HepG2 (cell line): ENCODE data around the gene GPR152. TPM values are rescaled to one million over a fixed set of nuclear protein-coding genes. Genes with fewer than 3 reads are reported as not detected.

Experiments used
- AHR ChIP-seq: IDR thresholded peaks from 2 replicates; pipeline ENCODE4 v1.6.1; 2018; ENCODE audit warnings: missing genetic modification reagents, missing compliant biosample characterization
- ARNTL ChIP-seq: sonication (generic); formaldehyde crosslinking; IDR thresholded peaks from 2 replicates; pipeline ENCODE4 v1.4.0; 2020; ENCODE audit warnings: mild to moderate bottlenecking, missing genetic modification reagents
- CHCHD3 ChIP-seq: sonication (generic); formaldehyde crosslinking; IDR thresholded peaks from 2 replicates; pipeline ENCODE4 v1.8.0; 2022; ENCODE audit warnings: mild to moderate bottlenecking, missing genetic modification reagents, moderate library complexity
- ELF1 ChIP-seq: sonication (generic); formaldehyde crosslinking; IDR thresholded peaks from 2 replicates; pipeline ENCODE4 v1.4.0; 2020; ENCODE audit warnings: missing genetic modification reagents
- HOXA5 ChIP-seq: sonication (generic); formaldehyde crosslinking; IDR thresholded peaks from 2 replicates; pipeline ENCODE4 v1.4.0; 2020; ENCODE audit warnings: missing genetic modification reagents
- KLF16 ChIP-seq, 2 experiments: sonication (generic) in 1 of 2; formaldehyde crosslinking in 1 of 2; IDR thresholded peaks; 2 replicates each; pipeline versions ENCODE4 v1.6.1 to v1.8.0; 2016 to 2023; ENCODE audit warnings: missing genetic modification reagents in 2 of 2, missing compliant biosample characterization in 1 of 2
- MXD4 ChIP-seq: IDR thresholded peaks from 2 replicates; pipeline ENCODE4 v1.6.1; 2016; ENCODE audit warnings: mild to moderate bottlenecking, missing biosample characterization, missing genetic modification reagents
- NRL ChIP-seq: sonication (generic); formaldehyde crosslinking; IDR thresholded peaks from 2 replicates; pipeline ENCODE4 v1.5.0; 2020; ENCODE audit warnings: missing genetic modification reagents, mild to moderate bottlenecking, moderate library complexity, borderline replicate concordance
- TAF1 ChIP-seq: sonication (generic); formaldehyde crosslinking; IDR thresholded peaks from 2 replicates; pipeline ENCODE4 v1.4.0; 2020; ENCODE audit warnings: missing genetic modification reagents
- TEAD3 ChIP-seq: optimal IDR thresholded peaks from 2 replicates; pipeline ENCODE3; 2016; ENCODE audit warnings: borderline replicate concordance
- ZNF510 ChIP-seq: sonication (generic); formaldehyde crosslinking; IDR thresholded peaks from 2 replicates; pipeline ENCODE4 v1.4.0; 2020; ENCODE audit warnings: low read depth, mild to moderate bottlenecking, missing genetic modification reagents
- polyA plus RNA-seq, 8 experiments: library from polyadenylated mRNA; depleted of rRNA in 3 of 8; stranded (reverse) in 7 of 8; unstranded in 1 of 8; fragments of >200 nt; fragmentation: Illumina TruSeq in 4 of 8; extraction: Trizol in 4 of 8; gene quantifications; 2 replicates each; pipeline versions ENCODE4 v1.2.1 to v1.2.3, GENCODE V29; 2011 to 2016; ENCODE audit warnings: low read depth in 4 of 8, missing spikeins in 1 of 8, mixed read lengths in 1 of 8; ENCODE audit not compliant: insufficient read depth in 1 of 8
- total RNA-seq, 5 experiments: library from RNA; depleted of rRNA; stranded (reverse); fragments of >200 nt; fragmentation: Illumina TruSeq; extraction: Trizol; gene quantifications; 2 replicates each; pipeline ENCODE4 v1.2.3, GENCODE V29; 2016; ENCODE audit warnings: low read depth in 1 of 5
- TF ChIP-seq, protein P1 (sequence below): sonication (generic); formaldehyde crosslinking; IDR thresholded peaks from 2 replicates; pipeline ENCODE4 v1.8.1; 2022; ENCODE audit warnings: mild to moderate bottlenecking, missing genetic modification reagents
- TF ChIP-seq, protein P2 (sequence below): IDR thresholded peaks from 2 replicates; pipeline ENCODE4 v1.6.1; 2016; ENCODE audit warnings: mild to moderate bottlenecking
- TF ChIP-seq, protein P3 (sequence below): sonication (generic); formaldehyde crosslinking; IDR thresholded peaks from 2 replicates; pipeline ENCODE4 v1.5.0; 2020; ENCODE audit warnings: missing genetic modification reagents
- TF ChIP-seq, protein P4 (sequence below), 2 experiments: fragments of 450-650 bp in 1 of 2; sonication (generic) in 1 of 2; formaldehyde crosslinking in 1 of 2; IDR thresholded peaks; 2 replicates each; pipeline versions ENCODE4 v1.6.1 to v1.8.0; 2016 to 2022; ENCODE audit warnings: antibody characterized with exemption in 1 of 2, mild to moderate bottlenecking in 1 of 2, missing genetic modification reagents in 1 of 2

Gene GPR152
- total and polyA plus RNA-seq, 2 of the 13 experiments (the other 11 are each of a cell fraction or from before 2014, with no cell fraction given) = not detected

DNA sequence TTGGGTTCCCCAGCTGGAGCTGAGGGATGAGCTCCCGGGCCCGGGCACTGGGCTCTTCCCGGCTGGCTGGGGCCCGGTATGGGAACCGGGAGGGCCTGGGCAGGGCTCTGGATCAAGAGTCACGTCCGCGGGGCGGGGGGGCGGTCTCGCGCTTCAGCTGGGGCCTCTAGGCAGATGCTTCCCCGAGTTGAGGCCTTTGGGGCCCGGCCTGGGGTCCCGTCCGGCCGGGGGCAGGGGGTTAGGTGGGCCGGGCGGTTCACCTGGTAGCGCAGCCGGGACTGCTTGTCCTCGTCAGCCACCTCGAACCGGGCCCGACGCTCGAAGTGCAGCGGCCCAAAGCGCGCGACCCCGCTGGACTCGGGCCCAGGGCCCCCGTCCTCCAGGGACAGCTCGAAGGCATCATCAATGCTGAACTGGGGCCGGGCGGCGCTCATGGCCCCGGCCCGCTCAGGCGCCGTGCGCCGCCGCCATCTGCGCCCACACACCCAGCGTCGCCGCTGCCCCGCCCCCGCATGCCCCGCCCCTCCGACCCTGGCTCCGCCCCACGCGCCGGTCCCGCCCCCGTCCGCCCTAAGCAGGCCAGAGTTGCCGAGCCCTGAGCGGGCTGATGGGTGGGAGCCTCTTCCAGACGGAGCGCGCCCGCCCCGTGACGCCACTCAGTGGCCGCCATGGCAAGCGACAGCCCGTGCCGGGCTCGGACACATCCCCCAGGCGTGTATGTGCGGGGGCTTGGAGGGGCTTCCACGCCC lies 16.4 kb upstream of the GPR152 start, which contains the start of gene TMEM134 (continued):
- TF ChIP-seq AHR (CRISPR knock-in tag) = peak; percentile 63; the same call in 1 of the 2 replicates
- peak; percentile 65 for TF ChIP-seq TEAD3 (CRISPR knock-in tag)
- TF ChIP-seq TAF1 (CRISPR knock-in tag) = peak; percentile 81
- TF ChIP-seq CHCHD3 = peak; percentile 15; the same call in 1 of the 2 replicates
- TF ChIP-seq ZNF510 (CRISPR knock-in tag) = no peak; the same call in 1 of the 2 replicates
- TF ChIP-seq, protein P1, sequence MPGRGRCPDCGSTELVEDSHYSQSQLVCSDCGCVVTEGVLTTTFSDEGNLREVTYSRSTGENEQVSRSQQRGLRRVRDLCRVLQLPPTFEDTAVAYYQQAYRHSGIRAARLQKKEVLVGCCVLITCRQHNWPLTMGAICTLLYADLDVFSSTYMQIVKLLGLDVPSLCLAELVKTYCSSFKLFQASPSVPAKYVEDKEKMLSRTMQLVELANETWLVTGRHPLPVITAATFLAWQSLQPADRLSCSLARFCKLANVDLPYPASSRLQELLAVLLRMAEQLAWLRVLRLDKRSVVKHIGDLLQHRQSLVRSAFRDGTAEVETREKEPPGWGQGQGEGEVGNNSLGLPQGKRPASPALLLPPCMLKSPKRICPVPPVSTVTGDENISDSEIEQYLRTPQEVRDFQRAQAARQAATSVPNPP (CRISPR knock-in tag) = no peak
- TF ChIP-seq, protein P2, sequence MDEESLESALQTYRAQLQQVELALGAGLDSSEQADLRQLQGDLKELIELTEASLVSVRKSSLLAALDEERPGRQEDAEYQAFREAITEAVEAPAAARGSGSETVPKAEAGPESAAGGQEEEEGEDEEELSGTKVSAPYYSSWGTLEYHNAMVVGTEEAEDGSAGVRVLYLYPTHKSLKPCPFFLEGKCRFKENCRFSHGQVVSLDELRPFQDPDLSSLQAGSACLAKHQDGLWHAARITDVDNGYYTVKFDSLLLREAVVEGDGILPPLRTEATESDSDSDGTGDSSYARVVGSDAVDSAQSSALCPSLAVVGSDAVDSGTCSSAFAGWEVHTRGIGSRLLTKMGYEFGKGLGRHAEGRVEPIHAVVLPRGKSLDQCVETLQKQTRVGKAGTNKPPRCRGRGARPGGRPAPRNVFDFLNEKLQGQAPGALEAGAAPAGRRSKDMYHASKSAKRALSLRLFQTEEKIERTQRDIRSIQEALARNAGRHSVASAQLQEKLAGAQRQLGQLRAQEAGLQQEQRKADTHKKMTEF (CRISPR knock-in tag) = peak; percentile 64; the same call in 1 of the 2 replicates
- TF ChIP-seq, protein P3, sequence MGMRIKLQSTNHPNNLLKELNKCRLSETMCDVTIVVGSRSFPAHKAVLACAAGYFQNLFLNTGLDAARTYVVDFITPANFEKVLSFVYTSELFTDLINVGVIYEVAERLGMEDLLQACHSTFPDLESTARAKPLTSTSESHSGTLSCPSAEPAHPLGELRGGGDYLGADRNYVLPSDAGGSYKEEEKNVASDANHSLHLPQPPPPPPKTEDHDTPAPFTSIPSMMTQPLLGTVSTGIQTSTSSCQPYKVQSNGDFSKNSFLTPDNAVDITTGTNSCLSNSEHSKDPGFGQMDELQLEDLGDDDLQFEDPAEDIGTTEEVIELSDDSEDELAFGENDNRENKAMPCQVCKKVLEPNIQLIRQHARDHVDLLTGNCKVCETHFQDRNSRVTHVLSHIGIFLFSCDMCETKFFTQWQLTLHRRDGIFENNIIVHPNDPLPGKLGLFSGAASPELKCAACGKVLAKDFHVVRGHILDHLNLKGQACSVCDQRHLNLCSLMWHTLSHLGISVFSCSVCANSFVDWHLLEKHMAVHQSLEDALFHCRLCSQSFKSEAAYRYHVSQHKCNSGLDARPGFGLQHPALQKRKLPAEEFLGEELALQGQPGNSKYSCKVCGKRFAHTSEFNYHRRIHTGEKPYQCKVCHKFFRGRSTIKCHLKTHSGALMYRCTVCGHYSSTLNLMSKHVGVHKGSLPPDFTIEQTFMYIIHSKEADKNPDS = 0 out of 2 replicates have a peak, but pooled peaks have one; percentile 14
- TF ChIP-seq KLF16 (CRISPR knock-in tag; IDR thresholded peaks at IDR 0.05) = peak in 1 of 2 experiments; percentile 77; a peak in 2 of 4 replicates
- peak; percentile 86 for TF ChIP-seq ARNTL
- TF ChIP-seq NRL (CRISPR knock-in tag) = peak; percentile 64; the same call in 1 of the 2 replicates
- TF ChIP-seq HOXA5 (CRISPR knock-in tag) = no peak
- TF ChIP-seq, protein P4, sequence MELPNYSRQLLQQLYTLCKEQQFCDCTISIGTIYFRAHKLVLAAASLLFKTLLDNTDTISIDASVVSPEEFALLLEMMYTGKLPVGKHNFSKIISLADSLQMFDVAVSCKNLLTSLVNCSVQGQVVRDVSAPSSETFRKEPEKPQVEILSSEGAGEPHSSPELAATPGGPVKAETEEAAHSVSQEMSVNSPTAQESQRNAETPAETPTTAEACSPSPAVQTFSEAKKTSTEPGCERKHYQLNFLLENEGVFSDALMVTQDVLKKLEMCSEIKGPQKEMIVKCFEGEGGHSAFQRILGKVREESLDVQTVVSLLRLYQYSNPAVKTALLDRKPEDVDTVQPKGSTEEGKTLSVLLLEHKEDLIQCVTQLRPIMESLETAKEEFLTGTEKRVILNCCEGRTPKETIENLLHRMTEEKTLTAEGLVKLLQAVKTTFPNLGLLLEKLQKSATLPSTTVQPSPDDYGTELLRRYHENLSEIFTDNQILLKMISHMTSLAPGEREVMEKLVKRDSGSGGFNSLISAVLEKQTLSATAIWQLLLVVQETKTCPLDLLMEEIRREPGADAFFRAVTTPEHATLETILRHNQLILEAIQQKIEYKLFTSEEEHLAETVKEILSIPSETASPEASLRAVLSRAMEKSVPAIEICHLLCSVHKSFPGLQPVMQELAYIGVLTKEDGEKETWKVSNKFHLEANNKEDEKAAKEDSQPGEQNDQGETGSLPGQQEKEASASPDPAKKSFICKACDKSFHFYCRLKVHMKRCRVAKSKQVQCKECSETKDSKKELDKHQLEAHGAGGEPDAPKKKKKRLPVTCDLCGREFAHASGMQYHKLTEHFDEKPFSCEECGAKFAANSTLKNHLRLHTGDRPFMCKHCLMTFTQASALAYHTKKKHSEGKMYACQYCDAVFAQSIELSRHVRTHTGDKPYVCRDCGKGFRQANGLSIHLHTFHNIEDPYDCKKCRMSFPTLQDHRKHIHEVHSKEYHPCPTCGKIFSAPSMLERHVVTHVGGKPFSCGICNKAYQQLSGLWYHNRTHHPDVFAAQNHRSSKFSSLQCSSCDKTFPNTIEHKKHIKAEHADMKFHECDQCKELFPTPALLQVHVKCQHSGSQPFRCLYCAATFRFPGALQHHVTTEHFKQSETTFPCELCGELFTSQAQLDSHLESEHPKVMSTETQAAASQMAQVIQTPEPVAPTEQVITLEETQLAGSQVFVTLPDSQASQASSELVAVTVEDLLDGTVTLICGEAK (IDR thresholded peaks at IDR 0.05) = no peak
- TF ChIP-seq, protein P4 (CRISPR knock-in tag; IDR thresholded peaks at IDR 0.05) = no peak
- TF ChIP-seq ELF1 (CRISPR knock-in tag) = peak; percentile 25; the same call in 1 of the 2 replicates
- TF ChIP-seq MXD4 (CRISPR knock-in tag) = no peak
